ENCODE data around the gene MARCHF3.

MARCHF3 gene

GRCh38 chr5:126915496-126915895, 114.9 kb downstream of the MARCHF3 start:
- H3K36me3 ChIP-seq (ENCODE audit: control insufficient read depth in 1 of 2, insufficient read depth in 2 of 2, low read length in 2 of 2), result no peaks in the 10 kb centered on the region
- no peak overlapping the region for H2AK5ac ChIP-seq (ENCODE audit: low read length)
- WGBS (ENCODE audit: extremely low coverage, insufficient coverage, insufficient read length), result no CpG with 5 or more reads among the region's 2 CpGs
- peaks cover 1% of the 10 kb centered on the region for H3K9me3 ChIP-seq (ENCODE audit: insufficient read depth, low read depth, low read length)
- no peaks in the 10 kb centered on the region for H3K27me3 ChIP-seq (ENCODE audit: insufficient read depth, low read length)
- no peak overlapping the region for H4K91ac ChIP-seq (ENCODE audit: low read depth, low read length)
- H3K79me2 ChIP-seq (ENCODE audit: control insufficient read depth, insufficient read depth, low read length, poor library complexity), result no peaks in the 10 kb centered on the region
- H3K4me2 ChIP-seq (ENCODE audit: low read length), result no peak overlapping the region
- H2BK5ac ChIP-seq (ENCODE audit: low read depth, low read length, poor library complexity), result no peak overlapping the region
- no peak overlapping the region for H2BK12ac ChIP-seq (ENCODE audit: low read length)
- no peak overlapping the region for H3K4ac ChIP-seq (ENCODE audit: low read depth, low read length)
- no peak overlapping the region for H4K8ac ChIP-seq (ENCODE audit: low read depth, low read length)
- no peak overlapping the region for H2BK120ac ChIP-seq (ENCODE audit: insufficient read depth, low read length, poor library complexity)
- H2AFZ ChIP-seq (ENCODE audit: insufficient read depth, low read length, poor library complexity), result no peak overlapping the region
- no peak overlapping the region for H3K18ac ChIP-seq (ENCODE audit: low read length)
- H3K4me3 ChIP-seq (ENCODE audit: low read depth, low read length), result no peak overlapping the region
- DNase-seq, result no peak
- no peak overlapping the region for H4K12ac ChIP-seq (ENCODE audit: low read depth, low read length)
- no peak overlapping the region for H3K14ac ChIP-seq (ENCODE audit: low read length)
- peaks cover 0 to 2% of the 10 kb centered on the region in 2 experiments for H3K4me1 ChIP-seq (ENCODE audit: control insufficient read depth in 1 of 2, insufficient read depth in 2 of 2, low read length in 2 of 2)
- no peaks in the 10 kb centered on the region for H3K79me1 ChIP-seq (ENCODE audit: low read length)
- H3K9ac ChIP-seq (ENCODE audit: low read length), result no peak overlapping the region
- no peak overlapping the region for H3K23ac ChIP-seq (ENCODE audit: low read length)
- H3K27ac ChIP-seq (ENCODE audit: low read depth, low read length), result no peak overlapping the region

DNA sequence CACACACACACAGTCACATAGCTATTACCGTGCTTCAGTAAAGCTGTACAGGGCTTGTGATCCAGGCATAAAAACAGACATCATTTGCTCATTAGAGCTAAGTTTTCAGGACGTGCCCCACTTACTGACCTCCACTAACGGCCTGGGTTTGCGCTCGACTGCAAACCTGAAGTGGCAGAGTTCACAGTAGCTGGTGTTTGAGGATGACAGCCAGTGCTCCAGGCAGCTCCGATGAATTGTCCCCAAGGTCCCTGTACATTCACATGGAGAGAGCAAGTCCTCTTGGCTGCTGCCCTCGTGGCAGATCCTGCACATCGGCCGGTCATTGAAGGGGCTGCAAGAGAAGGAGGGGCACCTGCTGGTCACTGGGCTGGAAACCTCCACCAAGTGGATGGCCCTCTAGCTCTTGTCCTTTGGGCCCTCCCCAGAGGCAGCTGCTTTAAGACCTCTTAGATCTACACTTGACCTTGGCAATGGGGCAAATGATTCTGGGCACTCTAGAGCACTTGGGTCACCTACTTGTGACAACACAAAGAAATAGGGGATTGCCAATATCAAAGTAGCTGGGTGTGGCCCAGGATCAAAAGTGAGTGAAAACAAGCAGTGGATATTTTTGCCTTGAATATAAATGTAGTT, 115.4 kb downstream of the MARCHF3 start:
- H3K18ac ChIP-seq (ENCODE audit: low read length), result no peak overlapping the region
- H3K4me1 ChIP-seq (ENCODE audit: control insufficient read depth in 1 of 2, insufficient read depth in 2 of 2, low read length in 2 of 2), result peaks cover 0 to 2% of the 10 kb centered on the region in 2 experiments

GRCh38 chr5:126912616-126913200, 117.7 kb downstream of the MARCHF3 start:
- Histone ChIP-seq H3K4ac (ENCODE audit: low read depth, low read length) (no peak overlapping the region), H3K4me3 (ENCODE audit: low read depth, low read length) (no peak overlapping the region), H3K27ac (ENCODE audit: low read depth, low read length) (no peak overlapping the region), H3K9me3 (ENCODE audit: insufficient read depth, low read depth, low read length) (no peaks in the 10 kb centered on the region), H3K79me2 (ENCODE audit: control insufficient read depth, insufficient read depth, low read length, poor library complexity) (no peaks in the 10 kb centered on the region), H3K18ac (ENCODE audit: low read length) (no peak overlapping the region), H3K27me3 (ENCODE audit: insufficient read depth, low read length) (no peaks in the 10 kb centered on the region), H2BK120ac (ENCODE audit: insufficient read depth, low read length, poor library complexity) (no peak overlapping the region), H2BK5ac (ENCODE audit: low read depth, low read length, poor library complexity) (no peak overlapping the region), H4K8ac (ENCODE audit: low read depth, low read length) (no peak overlapping the region), H3K79me1 (ENCODE audit: low read length) (no peaks in the 10 kb centered on the region), H2BK12ac (ENCODE audit: low read length) (no peak overlapping the region), H3K36me3 (ENCODE audit: control insufficient read depth in 1 of 2, insufficient read depth in 2 of 2, low read length in 2 of 2) (no peaks in the 10 kb centered on the region), H2AFZ (ENCODE audit: insufficient read depth, low read length, poor library complexity) (no peak overlapping the region), H3K9ac (ENCODE audit: low read length) (no peak overlapping the region), H2AK5ac (ENCODE audit: low read length) (no peak overlapping the region), H3K4me1 (ENCODE audit: control insufficient read depth in 1 of 2, insufficient read depth in 2 of 2, low read length in 2 of 2) (no peaks in the 10 kb centered on the region), H3K4me2 (ENCODE audit: low read length) (no peak overlapping the region), H4K12ac (ENCODE audit: low read depth, low read length) (no peak overlapping the region), H3K14ac (ENCODE audit: low read length) (no peak overlapping the region), H3K23ac (ENCODE audit: low read length) (no peak overlapping the region), H4K91ac (ENCODE audit: low read depth, low read length) (no peak overlapping the region)
- no CpG with 5 or more reads among the region's 6 CpGs for WGBS (ENCODE audit: extremely low coverage, insufficient coverage, insufficient read length)
- DNase-seq, result no peak

More for the DNA sequence above, 115.4 kb downstream of the MARCHF3 start:
- Histone ChIP-seq H3K79me2 (ENCODE audit: control insufficient read depth, insufficient read depth, low read length, poor library complexity) (no peaks in the 10 kb centered on the region), H3K9me3 (ENCODE audit: insufficient read depth, low read depth, low read length) (peaks cover 1% of the 10 kb centered on the region), H3K9ac (ENCODE audit: low read length) (no peak overlapping the region), H3K14ac (ENCODE audit: low read length) (no peak overlapping the region), H3K4me2 (ENCODE audit: low read length) (no peak overlapping the region), H3K23ac (ENCODE audit: low read length) (no peak overlapping the region), H4K12ac (ENCODE audit: low read depth, low read length) (no peak overlapping the region), H3K27me3 (ENCODE audit: insufficient read depth, low read length) (no peaks in the 10 kb centered on the region), H2BK12ac (ENCODE audit: low read length) (no peak overlapping the region), H4K8ac (ENCODE audit: low read depth, low read length) (no peak overlapping the region), H2AFZ (ENCODE audit: insufficient read depth, low read length, poor library complexity) (no peak overlapping the region), H3K27ac (ENCODE audit: low read depth, low read length) (no peak overlapping the region), H3K79me1 (ENCODE audit: low read length) (no peaks in the 10 kb centered on the region), H2AK5ac (ENCODE audit: low read length) (no peak overlapping the region), H2BK120ac (ENCODE audit: insufficient read depth, low read length, poor library complexity) (no peak overlapping the region), H3K36me3 (ENCODE audit: control insufficient read depth in 1 of 2, insufficient read depth in 2 of 2, low read length in 2 of 2) (no peaks in the 10 kb centered on the region), H3K4me3 (ENCODE audit: low read depth, low read length) (no peak overlapping the region), H4K91ac (ENCODE audit: low read depth, low read length) (no peak overlapping the region), H3K4ac (ENCODE audit: low read depth, low read length) (no peak overlapping the region), H2BK5ac (ENCODE audit: low read depth, low read length, poor library complexity) (no peak overlapping the region)
- DNase-seq, result no peak
- WGBS (ENCODE audit: extremely low coverage, insufficient coverage, insufficient read length), result no CpG with 5 or more reads among the region's 9 CpGs

- DNase-seq, result no peak
- H3K14ac ChIP-seq (ENCODE audit: low read length), result no peak overlapping the region
- no peak overlapping the region for H2AFZ ChIP-seq (ENCODE audit: insufficient read depth, low read length, poor library complexity)
- H2AK5ac ChIP-seq (ENCODE audit: low read length), result no peak overlapping the region
- H3K23ac ChIP-seq (ENCODE audit: low read length), result no peak overlapping the region
- H3K9ac ChIP-seq (ENCODE audit: low read length), result no peak overlapping the region
- WGBS (ENCODE audit: extremely low coverage, insufficient coverage, insufficient read length), result no CpG with 5 or more reads among the region's 3 CpGs
- no peaks in the 10 kb centered on the region for H3K36me3 ChIP-seq (ENCODE audit: control insufficient read depth in 1 of 2, insufficient read depth in 2 of 2, low read length in 2 of 2)
- no peak overlapping the region for H3K27ac ChIP-seq (ENCODE audit: low read depth, low read length)
- no peak overlapping the region for H3K4me2 ChIP-seq (ENCODE audit: low read length)
- no peak overlapping the region for H4K8ac ChIP-seq (ENCODE audit: low read depth, low read length)
- H3K79me2 ChIP-seq (ENCODE audit: control insufficient read depth, insufficient read depth, low read length, poor library complexity), result no peaks in the 10 kb centered on the region
- H2BK120ac ChIP-seq (ENCODE audit: insufficient read depth, low read length, poor library complexity), result no peak overlapping the region
- no peak overlapping the region for H4K91ac ChIP-seq (ENCODE audit: low read depth, low read length)
- H2BK5ac ChIP-seq (ENCODE audit: low read depth, low read length, poor library complexity), result no peak overlapping the region
- no peaks in the 10 kb centered on the region for H3K79me1 ChIP-seq (ENCODE audit: low read length)
- H3K4ac ChIP-seq (ENCODE audit: low read depth, low read length), result no peak overlapping the region
- H4K12ac ChIP-seq (ENCODE audit: low read depth, low read length), result no peak overlapping the region
- H3K27me3 ChIP-seq (ENCODE audit: insufficient read depth, low read length), result no peaks in the 10 kb centered on the region
- no peak overlapping the region for H3K4me3 ChIP-seq (ENCODE audit: low read depth, low read length)
- no peaks in the 10 kb centered on the region for H3K4me1 ChIP-seq (ENCODE audit: control insufficient read depth in 1 of 2, insufficient read depth in 2 of 2, low read length in 2 of 2)
- H2BK12ac ChIP-seq (ENCODE audit: low read length), result no peak overlapping the region
- no peaks in the 10 kb centered on the region for H3K9me3 ChIP-seq (ENCODE audit: insufficient read depth, low read depth, low read length)
- no peak overlapping the region for H3K18ac ChIP-seq (ENCODE audit: low read length)
These were observed 118.4 kb downstream of the MARCHF3 start for GRCh38 chr5:126911986-126912385.
